Measurements from ENCODE around the gene COMT.

COMT gene

GRCh38 chr22:19911540-19912270 is 29.9 kb upstream of the COMT start:
- peaks cover 20% of the 10 kb centered on the region for H3K36me3 ChIP-seq
- H3K9me3 ChIP-seq (ENCODE audit: severe bottlenecking), result no peaks in the 10 kb centered on the region
- DNase-seq, result no peak
- no peak overlapping the region for H3K27ac ChIP-seq
- TF ChIP-seq CTCF (IDR thresholded peaks at IDR 0.05; ENCODE audit: low read depth, low read length), result no peak
- H3K27me3 ChIP-seq (ENCODE audit: insufficient read depth, low read depth, severe bottlenecking), result no peaks in the 10 kb centered on the region
- no peak overlapping the region for H3K4me3 ChIP-seq (ENCODE audit: low read depth, low read length)

DNA sequence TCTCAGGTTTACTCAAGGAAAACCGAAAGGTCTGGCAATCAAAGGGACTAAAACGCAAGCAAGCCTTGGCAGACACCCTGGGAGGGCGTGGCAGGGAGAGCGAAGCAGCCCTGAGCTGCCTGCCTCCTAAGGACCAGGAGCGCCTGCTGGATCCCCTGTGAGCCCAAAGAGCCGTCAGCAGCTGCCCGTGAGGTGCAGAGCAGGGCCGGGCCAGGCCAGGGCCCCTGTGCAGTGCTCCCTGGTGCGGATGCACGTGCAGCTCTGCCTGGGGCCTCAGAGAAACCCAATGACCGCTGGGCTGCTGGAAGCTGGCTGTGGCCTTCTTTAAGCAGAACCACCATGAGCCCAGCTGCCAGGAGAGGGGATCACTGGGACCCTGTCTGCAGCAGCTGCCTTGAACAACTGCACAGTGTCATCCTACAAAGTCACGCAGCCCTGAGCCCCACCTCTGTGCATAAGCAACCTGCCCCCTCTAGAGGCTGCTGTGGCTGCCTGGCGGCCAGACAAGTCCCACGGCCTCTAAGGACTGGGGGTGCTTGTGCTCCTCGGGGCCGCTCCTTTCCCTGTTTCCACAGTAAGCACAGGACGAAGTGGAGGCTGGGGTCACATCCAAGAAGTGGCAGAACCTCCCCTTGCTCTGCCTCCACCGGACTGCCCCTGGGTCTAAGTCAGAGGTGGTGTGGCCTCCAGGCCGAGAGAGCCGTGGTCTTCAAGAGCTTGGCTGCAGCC is 29.1 kb upstream of the COMT start:
- TF ChIP-seq CTCF (IDR thresholded peaks at IDR 0.05; ENCODE audit: low read depth, low read length), result peak; percentile 51
- no peaks in the 10 kb centered on the region for H3K9me3 ChIP-seq (ENCODE audit: severe bottlenecking)
- no peak for DNase-seq
- H3K36me3 ChIP-seq, result peaks cover 20% of the 10 kb centered on the region
- no peaks in the 10 kb centered on the region for H3K27me3 ChIP-seq (ENCODE audit: insufficient read depth, low read depth, severe bottlenecking)
- no peak overlapping the region for H3K4me3 ChIP-seq (ENCODE audit: low read depth, low read length)
- H3K27ac ChIP-seq, result no peak overlapping the region

DNA sequence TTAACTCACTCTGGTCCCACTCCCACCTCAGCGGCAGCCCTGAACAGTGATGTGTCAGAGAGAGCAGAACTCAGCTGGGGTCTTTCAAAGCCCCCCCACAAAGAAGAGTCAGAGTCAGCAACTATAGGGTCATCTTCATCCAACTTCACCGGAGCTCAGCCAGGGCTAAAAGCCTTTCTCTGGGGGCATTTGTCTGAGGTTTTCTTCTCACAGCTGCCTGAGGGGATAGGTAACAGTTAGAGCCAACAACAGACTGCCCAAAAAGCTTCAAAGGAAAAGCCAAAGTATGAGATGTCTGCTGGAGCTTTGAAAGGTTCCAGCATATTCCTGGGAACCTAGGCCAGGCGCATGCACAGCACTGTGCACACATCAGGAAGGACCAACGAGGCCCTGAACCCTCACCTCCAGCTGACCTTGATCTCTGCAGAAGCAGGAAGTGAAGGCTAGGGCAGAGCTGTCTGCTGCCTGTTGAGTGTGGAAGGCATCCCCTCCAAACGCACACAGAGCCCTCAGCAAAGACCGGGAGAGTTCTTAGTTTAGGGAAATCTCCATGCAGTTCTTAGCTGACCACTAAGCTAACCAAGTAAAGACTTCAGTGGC is 28.1 kb upstream of the COMT start:
- Histone ChIP-seq H3K9me3 (ENCODE audit: severe bottlenecking) (no peaks in the 10 kb centered on the region), H3K27ac (no peak overlapping the region), H3K36me3 (peaks cover 20% of the 10 kb centered on the region), H3K4me3 (ENCODE audit: low read depth, low read length) (no peak overlapping the region), H3K27me3 (ENCODE audit: insufficient read depth, low read depth, severe bottlenecking) (no peaks in the 10 kb centered on the region)
- no peak for DNase-seq
- no peak for TF ChIP-seq CTCF (IDR thresholded peaks at IDR 0.05; ENCODE audit: low read depth, low read length)

- Histone ChIP-seq H3K27me3 (ENCODE audit: insufficient read depth, low read depth, severe bottlenecking) (no peaks in the 10 kb centered on the region), H3K9me3 (ENCODE audit: severe bottlenecking) (no peaks in the 10 kb centered on the region), H3K36me3 (peaks cover 20% of the 10 kb centered on the region), H3K4me3 (ENCODE audit: low read depth, low read length) (no peak overlapping the region), H3K27ac (no peak overlapping the region)
- DNase-seq, result no peak
- no peak for TF ChIP-seq CTCF (IDR thresholded peaks at IDR 0.05; ENCODE audit: low read depth, low read length)
Measured at GRCh38 chr22:19914201-19914943, 27.2 kb upstream of the COMT start.

GRCh38 chr22:19915287-19915954 is 26.2 kb upstream of the COMT start:
- Histone ChIP-seq H3K27ac (no peak overlapping the region), H3K9me3 (ENCODE audit: severe bottlenecking) (no peaks in the 10 kb centered on the region), H3K36me3 (peaks cover 15% of the 10 kb centered on the region), H3K27me3 (ENCODE audit: insufficient read depth, low read depth, severe bottlenecking) (no peaks in the 10 kb centered on the region), H3K4me3 (ENCODE audit: low read depth, low read length) (no peak overlapping the region)
- DNase-seq, result no peak
- TF ChIP-seq CTCF (IDR thresholded peaks at IDR 0.05; ENCODE audit: low read depth, low read length), result no peak
